ENCODE data around the gene RXRB. TPM values are rescaled to one million over a fixed set of nuclear protein-coding genes. Genes with fewer than 3 reads are reported as not detected.

Gene RXRB
- total RNA-seq = 10 to 100 TPM; 28.6 to 71.0 (median 34.0) TPM

DNA sequence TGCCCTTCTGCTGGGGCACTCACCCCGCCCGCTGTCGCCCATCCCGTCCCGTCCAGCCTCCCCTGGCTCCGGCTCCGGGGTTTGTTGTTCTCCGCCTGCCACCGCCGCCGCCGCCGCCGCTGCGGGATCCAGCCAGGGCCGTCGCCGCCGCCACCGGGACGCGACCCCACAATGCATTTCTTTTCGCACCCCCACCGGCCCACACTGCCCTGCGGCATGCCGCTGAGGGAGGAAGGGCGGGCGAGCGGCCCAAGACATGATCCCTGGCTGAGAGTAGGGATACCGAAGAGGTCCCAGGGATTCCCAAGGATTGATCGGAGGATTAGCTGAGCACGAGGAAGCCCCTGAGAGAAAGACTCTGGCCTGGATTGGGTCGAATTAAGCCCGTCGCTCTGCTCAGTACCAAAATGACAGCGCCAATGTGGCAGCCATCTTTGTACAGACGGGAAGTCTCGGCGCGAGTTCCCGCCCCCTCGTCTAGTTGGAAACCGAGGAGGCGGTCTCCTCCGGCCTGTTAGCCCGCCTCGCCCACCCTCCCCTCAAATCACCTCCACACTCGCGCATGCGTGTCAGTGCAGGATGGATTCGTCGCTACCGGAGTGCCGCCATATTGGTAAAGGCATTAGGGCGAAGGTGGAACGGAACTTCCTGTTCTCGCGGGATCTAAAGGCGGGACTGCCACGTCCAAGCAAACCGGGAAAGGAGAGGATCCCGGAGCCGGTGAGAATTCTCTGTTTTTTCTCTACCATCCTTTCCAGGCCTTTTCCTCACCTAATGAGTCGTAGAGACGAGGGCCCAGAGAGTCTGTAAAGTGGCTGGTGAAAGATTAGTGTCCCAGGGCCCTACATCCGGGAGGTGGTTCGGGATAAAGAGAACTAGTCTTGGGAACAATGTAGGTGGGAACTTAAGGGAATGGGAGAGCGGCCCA, at the start of gene RXRB, which contains the start of gene SLC39A7:
Gene RXRB (minus strand): TSS at position 447 of the 928 bp plus-strand sequence. CDS start 189 bp downstream, at position 258.
Gene SLC39A7 (plus strand): TSS at position 649 of the 928 bp plus-strand sequence. CDS start 379 bp downstream, outside the sequence.
- Histone ChIP-seq H3K27me3 (no peaks in the 10 kb centered on the region), H3K9me3 (no peaks in the 10 kb centered on the region), H3K4me1 (peaks cover 10% of the 10 kb centered on the region in 2 donors), H3K4me3 (peak within 1 kb of the TSS; percentile 72 to 89), H3K27ac (peak within 1 kb of the TSS; percentile 94 to 96), H3K36me3 (no peaks in the 10 kb centered on the region)
- peak; percentile 99 to 100 for DNase-seq
- TF ChIP-seq, protein P1, sequence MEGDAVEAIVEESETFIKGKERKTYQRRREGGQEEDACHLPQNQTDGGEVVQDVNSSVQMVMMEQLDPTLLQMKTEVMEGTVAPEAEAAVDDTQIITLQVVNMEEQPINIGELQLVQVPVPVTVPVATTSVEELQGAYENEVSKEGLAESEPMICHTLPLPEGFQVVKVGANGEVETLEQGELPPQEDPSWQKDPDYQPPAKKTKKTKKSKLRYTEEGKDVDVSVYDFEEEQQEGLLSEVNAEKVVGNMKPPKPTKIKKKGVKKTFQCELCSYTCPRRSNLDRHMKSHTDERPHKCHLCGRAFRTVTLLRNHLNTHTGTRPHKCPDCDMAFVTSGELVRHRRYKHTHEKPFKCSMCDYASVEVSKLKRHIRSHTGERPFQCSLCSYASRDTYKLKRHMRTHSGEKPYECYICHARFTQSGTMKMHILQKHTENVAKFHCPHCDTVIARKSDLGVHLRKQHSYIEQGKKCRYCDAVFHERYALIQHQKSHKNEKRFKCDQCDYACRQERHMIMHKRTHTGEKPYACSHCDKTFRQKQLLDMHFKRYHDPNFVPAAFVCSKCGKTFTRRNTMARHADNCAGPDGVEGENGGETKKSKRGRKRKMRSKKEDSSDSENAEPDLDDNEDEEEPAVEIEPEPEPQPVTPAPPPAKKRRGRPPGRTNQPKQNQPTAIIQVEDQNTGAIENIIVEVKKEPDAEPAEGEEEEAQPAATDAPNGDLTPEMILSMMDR (IDR thresholded peaks at IDR 0.05) = peak in 1 of 4 experiments; percentile 20
- peak; percentile 42 to 53 for TF ChIP-seq POLR2A (IDR thresholded peaks at IDR 0.05)
- intact Hi-C loops (cut with DNase I; ENCODE audit: low total_unique reads) = loop anchor here (10.0 kb wide), 1 partner anchor 94 kb away; the partner anchor contains the start of gene RGL2

DNA sequence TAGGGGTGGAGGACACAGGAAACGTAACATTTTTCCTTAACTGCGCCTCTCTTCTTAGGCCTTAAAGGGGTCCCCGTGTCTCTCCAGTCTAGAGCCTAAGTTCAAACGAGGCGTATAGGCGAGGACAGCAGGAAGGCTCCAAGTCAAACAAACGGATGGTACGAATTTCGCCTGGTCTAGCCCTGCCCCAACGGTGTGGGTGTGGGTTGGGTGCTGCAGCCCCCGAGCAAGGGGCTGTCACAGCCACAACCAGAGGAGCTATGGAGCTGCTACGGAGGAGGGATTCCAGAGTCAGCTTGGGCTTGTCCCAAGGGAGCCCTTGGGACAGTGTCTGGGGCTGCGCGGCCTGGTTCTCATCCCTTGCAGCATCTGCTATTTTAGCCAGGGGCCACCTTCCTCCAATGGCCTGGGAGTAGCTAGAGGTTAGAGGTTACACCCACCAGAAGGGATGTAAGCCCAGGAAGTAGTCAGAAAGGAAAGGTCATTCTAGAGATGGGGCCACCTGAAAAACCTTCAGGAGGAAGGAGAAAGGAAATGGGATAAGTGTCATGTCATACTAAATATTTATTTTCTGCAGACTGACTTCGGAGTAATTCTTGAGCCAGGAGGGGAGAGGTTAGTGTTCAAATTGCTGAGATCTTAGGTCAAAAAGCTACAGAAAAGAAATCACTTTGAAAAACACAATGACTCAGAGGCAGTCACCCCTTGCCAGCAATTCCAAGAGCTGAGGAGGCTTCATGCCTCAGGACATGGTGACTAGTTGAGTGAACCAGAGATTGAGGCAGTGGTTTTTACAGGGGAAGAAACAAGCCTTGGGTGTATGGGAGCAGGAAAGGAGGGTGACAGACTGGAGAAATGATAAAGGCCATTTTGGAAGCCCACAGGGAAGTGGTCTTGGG, 49.5 kb upstream of the RXRB start:
- DNase-seq = peak; percentile 26 to 27
- Histone ChIP-seq H3K36me3 (no peaks in the 10 kb centered on the region), H3K27ac (peak overlapping the region; percentile 92 to 95), H3K4me3 (peak overlapping the region; percentile 49 to 66), H3K4me1 (no peaks in the 10 kb centered on the region), H3K9me3 (no peaks in the 10 kb centered on the region), H3K27me3 (no peaks in the 10 kb centered on the region)
- TF ChIP-seq POLR2A (IDR thresholded peaks at IDR 0.05) = no peak
- TF ChIP-seq, protein P1 (IDR thresholded peaks at IDR 0.05) = no peak
- intact Hi-C loops (cut with DNase I; ENCODE audit: low total_unique reads) = loop anchor here (5.0 kb wide), 1 partner anchor 88 kb away; no protein-coding TSS in a partner anchor

DNA sequence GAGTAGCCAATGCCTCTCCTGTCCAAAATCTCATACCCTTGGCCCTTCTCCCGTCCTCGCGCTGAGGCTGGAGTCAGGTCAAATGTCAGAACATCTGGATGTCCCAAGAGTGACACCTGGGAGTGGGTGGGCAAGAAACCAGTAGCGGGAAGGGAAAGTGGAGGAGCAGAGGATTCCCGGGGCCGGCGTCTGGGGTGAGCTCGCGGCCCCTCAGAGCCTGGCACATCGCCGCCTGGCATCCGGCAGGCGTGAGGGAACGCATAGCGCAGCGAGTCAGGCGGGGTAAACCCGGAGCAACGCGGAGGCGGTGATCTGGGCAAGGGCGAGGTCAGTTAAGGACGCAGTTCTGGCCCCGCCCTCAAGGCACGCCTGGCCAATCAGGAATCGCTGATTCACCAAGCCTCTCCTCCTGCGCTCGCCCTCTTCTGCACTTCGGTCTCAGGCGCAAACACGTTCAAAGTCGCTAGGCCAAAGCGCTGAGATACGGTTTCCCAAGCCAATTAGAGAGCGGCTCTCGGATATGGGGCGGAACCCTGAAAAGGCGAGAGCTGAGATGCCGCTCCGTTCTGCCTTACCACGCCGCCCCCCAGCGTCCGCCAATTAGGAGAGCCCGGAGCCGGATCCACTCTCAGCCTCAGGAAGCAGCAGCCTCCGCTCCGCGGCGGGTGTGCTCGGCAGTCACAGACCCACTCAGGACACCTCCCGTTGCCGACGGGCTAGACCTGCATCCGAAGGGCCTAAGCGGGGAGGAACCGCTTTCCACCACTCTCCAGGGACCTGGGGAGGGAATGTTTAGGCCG, 48.7 kb upstream of the RXRB start:
- intact Hi-C loops (cut with DNase I; ENCODE audit: low total_unique reads) = loop anchor here (5.0 kb wide), 1 partner anchor 87 kb away; no protein-coding TSS in a partner anchor
- H3K4me1 ChIP-seq = no peaks in the 10 kb centered on the region
- peak overlapping the region; percentile 92 to 95 for H3K27ac ChIP-seq
- DNase-seq = peak; percentile 96 to 97
- H3K9me3 ChIP-seq = no peaks in the 10 kb centered on the region
- peak overlapping the region; percentile 49 to 66 for H3K4me3 ChIP-seq
- H3K27me3 ChIP-seq = no peaks in the 10 kb centered on the region
- no peaks in the 10 kb centered on the region for H3K36me3 ChIP-seq
- TF ChIP-seq, protein P1 (IDR thresholded peaks at IDR 0.05) = peak in 3 of 4 experiments; percentile 21 to 31 (median 22)
- TF ChIP-seq POLR2A (IDR thresholded peaks at IDR 0.05) = peak; percentile 68 to 72

DNA sequence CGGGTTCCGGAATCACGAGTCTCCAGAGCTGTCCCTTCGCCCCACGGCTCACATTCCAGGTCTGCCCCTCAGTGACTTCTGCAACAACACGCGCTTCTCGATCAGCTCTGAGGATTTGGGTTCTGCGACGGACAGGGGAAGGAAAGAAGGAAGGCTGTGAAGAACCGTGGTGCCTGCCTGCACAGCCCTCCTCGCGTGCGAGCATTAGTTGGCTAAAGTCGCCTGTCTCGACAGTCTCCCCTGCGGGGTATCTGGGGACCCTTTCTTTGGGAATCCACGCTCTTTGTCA, 48.1 kb upstream of the RXRB start:
- H3K27me3 ChIP-seq = no peaks in the 10 kb centered on the region
- no peaks in the 10 kb centered on the region for H3K36me3 ChIP-seq
- intact Hi-C loops (cut with DNase I; ENCODE audit: low total_unique reads) = loop anchor here (5.0 kb wide), 1 partner anchor 86 kb away; no protein-coding TSS in a partner anchor
- no peak for TF ChIP-seq POLR2A (IDR thresholded peaks at IDR 0.05)
- TF ChIP-seq, protein P1 (IDR thresholded peaks at IDR 0.05) = no peak
- H3K27ac ChIP-seq = peak overlapping the region; percentile 92 to 95
- no peaks in the 10 kb centered on the region for H3K4me1 ChIP-seq
- peak overlapping the region; percentile 49 to 66 for H3K4me3 ChIP-seq
- DNase-seq = no peak
- no peaks in the 10 kb centered on the region for H3K9me3 ChIP-seq

Data from uterus (tissue), 4 donors.